Panc1 (cell line): ENCODE results near the gene HDAC1. TPM values are rescaled to one million over a fixed set of nuclear protein-coding genes. Genes with fewer than 3 reads are reported as not detected.
A peak's percentile ranks its signal among the peaks of the same experiment; 100 is the strongest.

Source experiments
- ATAC-seq: fragments of 200-7000 bp; cut with Tn5 transposase; 2 replicates; pipeline ENCODE4 v1.9.1; 2020; ENCODE audit warnings: mild to moderate bottlenecking, moderate library complexity
- BruUV-seq: library from RNA; stranded (reverse); fragments of 400-500 nt; replicated peaks from 2 replicates; lab custom pipeline; 2021; lab: Mats Ljungman, UMichigan
- CTCF ChIA-PET: fragments of 300-600 bp; sonication (Branson Sonifier 250); formaldehyde crosslinking; loops from one replicate; lab custom pipeline; 2022; ENCODE audit warnings: antibody characterized with exemption; lab: Charles Lee
- POLR2A ChIA-PET: fragments of 300-600 bp; sonication (Branson Sonifier 250); formaldehyde crosslinking; loops from one replicate; lab custom pipeline; 2022; ENCODE audit warnings: antibody characterized with exemption; lab: Charles Lee
- DNase-seq: peaks from one replicate; pipeline ENCODE4 v3.0.0-alpha.2; 2010; ENCODE audit warnings: low read depth, low spot score
- H3K27ac ChIP-seq: 2 replicates; pipeline ENCODE4 v1.5.1; 2011; ENCODE audit warnings: mild to moderate bottlenecking, low read length, inconsistent platforms
- H3K27me3 ChIP-seq: fragments of 200-500 bp; sonication (Bioruptor generic); 2 replicates; pipeline ENCODE4 v1.6.0; 2014; ENCODE audit warnings: low read length, inconsistent platforms; ENCODE audit not compliant: control insufficient read depth, insufficient read depth
- H3K36me3 ChIP-seq: fragments of 200-500 bp; sonication (Bioruptor generic); 2 replicates; pipeline ENCODE4 v1.5.1; 2014; ENCODE audit warnings: inconsistent platforms, mild to moderate bottlenecking, low read length, moderate library complexity; ENCODE audit not compliant: control insufficient read depth, insufficient read depth
- H3K4me1 ChIP-seq: 2 replicates; pipeline ENCODE4 v1.5.1; 2011; ENCODE audit warnings: inconsistent platforms, mild to moderate bottlenecking, low read length, moderate library complexity; ENCODE audit not compliant: control insufficient read depth, insufficient read depth
- H3K4me3 ChIP-seq, 2 experiments: 2 replicates each; pipeline ENCODE4 v1.5.1; 2011 to 2012; ENCODE audit warnings: low read depth in 2 of 2, low read length in 2 of 2, mild to moderate bottlenecking in 2 of 2, inconsistent platforms in 1 of 2, moderate library complexity in 1 of 2
- H3K9me3 ChIP-seq: fragments of 200-500 bp; sonication (Bioruptor generic); 2 replicates; pipeline ENCODE4 v1.5.1; 2014; ENCODE audit warnings: low read depth, mild to moderate bottlenecking, inconsistent platforms, low read length, moderate library complexity; ENCODE audit not compliant: control insufficient read depth, insufficient read depth
- POLR2AphosphoS5 ChIP-seq: IDR thresholded peaks from 2 replicates; pipeline ENCODE4 v1.6.1; 2012; ENCODE audit warnings: mild to moderate bottlenecking, low read depth, low read length, moderate library complexity
- SIN3A ChIP-seq: IDR thresholded peaks from 2 replicates; pipeline ENCODE4 v1.6.1; 2012; ENCODE audit warnings: low read depth, mild to moderate bottlenecking, low read length, moderate library complexity, borderline replicate concordance; ENCODE audit not compliant: insufficient read depth
- TCF7L2 ChIP-seq: IDR thresholded peaks from 2 replicates; pipeline ENCODE4 v1.6.1; 2011; ENCODE audit warnings: mild to moderate bottlenecking, low read depth, low read length, inconsistent platforms
- in situ Hi-C: cut with HindIII; loops from 2 replicates; pipeline ENCODE4 v1.10.0; 2016; ENCODE audit warnings: low sequenced_read_pairs, low pct_unique_long_range_greater_than_20kb
- intact Hi-C: fragments of 100-400 bp; cut with micrococcal nuclease; formaldehyde crosslinking; loops from one replicate; pipeline ENCODE4 v1.10.0; 2022; ENCODE audit not compliant: unreplicated experiment
- total RNA-seq: library from RNA; stranded (reverse); gene quantifications from one replicate; pipeline ENCODE4 v1.2.1, GENCODE V29; 2021; ENCODE audit not compliant: unreplicated experiment
- TF ChIP-seq, protein P1 (sequence below), 2 experiments: IDR thresholded peaks; 2 replicates each; pipeline ENCODE4 v1.6.1; 2011 to 2012; ENCODE audit warnings: low read depth in 2 of 2, control low read depth in 1 of 2, low read length in 1 of 2, mild to moderate bottlenecking in 1 of 2, moderate library complexity in 1 of 2; ENCODE audit not compliant: insufficient read depth in 1 of 2
- TF ChIP-seq, protein P2 (sequence below): fragments of 450-650 bp; IDR thresholded peaks from 2 replicates; pipeline ENCODE4 v1.5.1; 2017; ENCODE audit warnings: mild to moderate bottlenecking

The HDAC1 gene
- total RNA-seq, 1 experiment from 2014 or later: 256 TPM

DNA sequence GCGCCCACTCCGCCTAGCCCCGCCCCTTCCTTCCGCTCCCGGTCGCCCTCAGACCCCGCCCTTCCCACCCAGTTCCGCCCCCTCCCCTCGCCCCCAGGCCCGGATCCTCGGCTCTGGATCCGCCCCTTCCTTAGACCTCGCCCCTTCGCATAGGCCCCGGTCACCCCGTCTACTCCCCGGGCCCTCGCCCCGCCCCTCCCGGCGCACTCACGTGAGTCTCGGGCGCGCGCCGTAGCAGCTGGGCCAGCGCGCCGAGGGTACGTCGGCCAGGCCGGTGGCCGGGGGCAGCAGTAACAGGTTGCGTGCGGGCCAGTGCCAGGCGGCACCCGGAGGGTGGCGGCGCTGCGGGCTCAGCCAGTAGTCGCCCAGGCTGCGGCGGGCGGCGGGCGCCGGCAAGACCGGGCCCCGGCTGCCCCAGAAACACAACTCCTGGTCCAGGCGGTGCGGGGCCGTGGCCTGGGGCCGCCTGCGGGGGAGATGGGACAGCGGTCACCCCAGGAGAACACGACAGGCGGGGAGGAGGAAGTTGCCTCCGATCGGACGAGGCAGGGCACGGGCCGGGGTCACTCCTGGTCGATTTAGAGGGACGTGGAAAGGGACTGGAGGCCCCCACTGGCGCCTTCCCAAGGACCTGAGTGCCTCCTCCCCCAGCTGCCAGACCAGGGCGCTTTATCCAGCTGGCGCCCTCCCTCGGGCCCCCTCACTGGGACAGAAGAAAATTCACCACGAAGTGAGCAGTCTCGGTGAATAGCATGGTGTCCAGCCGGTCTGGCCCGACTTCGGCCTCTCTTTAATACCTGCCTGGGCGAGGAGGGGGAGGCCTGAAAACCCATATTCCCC, 59.7 kb downstream of the HDAC1 start:
- Histone ChIP-seq H3K27ac (peak overlapping the region; percentile 81), H3K9me3 (no peaks in the 10 kb centered on the region), H3K4me3 (peak overlapping the region; percentile 62 to 64), H3K4me1 (peaks cover 9% of the 10 kb centered on the region; the same call in 1 of the 2 replicates), H3K36me3 (no peaks in the 10 kb centered on the region), H3K27me3 (no peaks in the 10 kb centered on the region)
- ChIA-PET POLR2A (interaction anchor here (0.6 kb wide), 2 partner anchors 8 to 152 kb away, joined by 3 to 5 read pairs; no protein-coding TSS in a partner anchor), CTCF (interaction anchor here (0.6 kb wide), 1 partner anchor 14 kb away, joined by 7 read pairs; no protein-coding TSS in a partner anchor)
- intact Hi-C loops: no loop called here
- TF ChIP-seq POLR2AphosphoS5 (peak; percentile 68), SIN3A (peak; percentile 68; the same call in 1 of the 2 replicates), TCF7L2 (no peak)
- TF ChIP-seq, protein P1, sequence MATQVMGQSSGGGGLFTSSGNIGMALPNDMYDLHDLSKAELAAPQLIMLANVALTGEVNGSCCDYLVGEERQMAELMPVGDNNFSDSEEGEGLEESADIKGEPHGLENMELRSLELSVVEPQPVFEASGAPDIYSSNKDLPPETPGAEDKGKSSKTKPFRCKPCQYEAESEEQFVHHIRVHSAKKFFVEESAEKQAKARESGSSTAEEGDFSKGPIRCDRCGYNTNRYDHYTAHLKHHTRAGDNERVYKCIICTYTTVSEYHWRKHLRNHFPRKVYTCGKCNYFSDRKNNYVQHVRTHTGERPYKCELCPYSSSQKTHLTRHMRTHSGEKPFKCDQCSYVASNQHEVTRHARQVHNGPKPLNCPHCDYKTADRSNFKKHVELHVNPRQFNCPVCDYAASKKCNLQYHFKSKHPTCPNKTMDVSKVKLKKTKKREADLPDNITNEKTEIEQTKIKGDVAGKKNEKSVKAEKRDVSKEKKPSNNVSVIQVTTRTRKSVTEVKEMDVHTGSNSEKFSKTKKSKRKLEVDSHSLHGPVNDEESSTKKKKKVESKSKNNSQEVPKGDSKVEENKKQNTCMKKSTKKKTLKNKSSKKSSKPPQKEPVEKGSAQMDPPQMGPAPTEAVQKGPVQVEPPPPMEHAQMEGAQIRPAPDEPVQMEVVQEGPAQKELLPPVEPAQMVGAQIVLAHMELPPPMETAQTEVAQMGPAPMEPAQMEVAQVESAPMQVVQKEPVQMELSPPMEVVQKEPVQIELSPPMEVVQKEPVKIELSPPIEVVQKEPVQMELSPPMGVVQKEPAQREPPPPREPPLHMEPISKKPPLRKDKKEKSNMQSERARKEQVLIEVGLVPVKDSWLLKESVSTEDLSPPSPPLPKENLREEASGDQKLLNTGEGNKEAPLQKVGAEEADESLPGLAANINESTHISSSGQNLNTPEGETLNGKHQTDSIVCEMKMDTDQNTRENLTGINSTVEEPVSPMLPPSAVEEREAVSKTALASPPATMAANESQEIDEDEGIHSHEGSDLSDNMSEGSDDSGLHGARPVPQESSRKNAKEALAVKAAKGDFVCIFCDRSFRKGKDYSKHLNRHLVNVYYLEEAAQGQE (IDR thresholded peaks at IDR 0.05; ENCODE audit: insufficient read depth in 1 of 2, low read depth in 2 of 2, low read length in 1 of 2): no peak
- no TSS peak for BruUV-seq
- peak; percentile 95 for ATAC-seq
- DNase-seq: peak; percentile 69
- in situ Hi-C loops: no loop called here

DNA sequence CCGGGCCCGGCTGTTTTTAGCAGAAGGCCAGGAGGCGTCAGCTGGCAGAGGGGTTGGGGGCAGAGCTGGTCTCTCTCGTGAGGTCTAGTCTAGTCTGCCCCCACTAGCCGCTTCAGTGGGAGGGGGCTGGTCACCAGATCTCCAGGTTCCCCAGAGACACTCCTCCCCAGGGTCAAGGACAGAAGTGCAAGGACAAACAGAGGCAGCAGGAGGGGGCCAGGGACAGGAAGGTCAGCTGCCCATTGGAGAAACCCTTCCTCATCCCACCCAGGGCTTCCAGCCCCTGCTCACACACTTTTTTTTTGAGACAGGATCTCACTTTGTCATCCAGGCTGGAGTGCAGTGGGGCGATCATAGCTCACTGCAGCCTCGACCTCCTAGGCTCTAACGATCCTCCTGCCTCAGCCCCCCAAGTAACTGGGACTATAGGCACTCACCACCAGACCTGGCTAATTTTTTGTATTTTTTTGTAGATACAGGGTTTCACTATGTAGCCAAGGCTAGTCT, 60.4 kb downstream of the HDAC1 start:
- Histone ChIP-seq H3K36me3 (no peaks in the 10 kb centered on the region), H3K27ac (peak overlapping the region; percentile 81), H3K9me3 (no peaks in the 10 kb centered on the region), H3K4me3 (peak overlapping the region; percentile 62 to 64), H3K27me3 (no peaks in the 10 kb centered on the region), H3K4me1 (peaks cover 9% of the 10 kb centered on the region; the same call in 1 of the 2 replicates)
- no peak for ATAC-seq
- intact Hi-C loops (no loop called here), in situ Hi-C loops (no loop called here)
- POLR2A ChIA-PET: interaction anchor here (0.6 to 0.7 kb wide), 3 partner anchors 9 to 152 kb away, joined by 3 to 5 read pairs (median 3); partner anchors contain the start of gene MARCKSL1
- no TSS peak for BruUV-seq
- TF ChIP-seq, protein P2, sequence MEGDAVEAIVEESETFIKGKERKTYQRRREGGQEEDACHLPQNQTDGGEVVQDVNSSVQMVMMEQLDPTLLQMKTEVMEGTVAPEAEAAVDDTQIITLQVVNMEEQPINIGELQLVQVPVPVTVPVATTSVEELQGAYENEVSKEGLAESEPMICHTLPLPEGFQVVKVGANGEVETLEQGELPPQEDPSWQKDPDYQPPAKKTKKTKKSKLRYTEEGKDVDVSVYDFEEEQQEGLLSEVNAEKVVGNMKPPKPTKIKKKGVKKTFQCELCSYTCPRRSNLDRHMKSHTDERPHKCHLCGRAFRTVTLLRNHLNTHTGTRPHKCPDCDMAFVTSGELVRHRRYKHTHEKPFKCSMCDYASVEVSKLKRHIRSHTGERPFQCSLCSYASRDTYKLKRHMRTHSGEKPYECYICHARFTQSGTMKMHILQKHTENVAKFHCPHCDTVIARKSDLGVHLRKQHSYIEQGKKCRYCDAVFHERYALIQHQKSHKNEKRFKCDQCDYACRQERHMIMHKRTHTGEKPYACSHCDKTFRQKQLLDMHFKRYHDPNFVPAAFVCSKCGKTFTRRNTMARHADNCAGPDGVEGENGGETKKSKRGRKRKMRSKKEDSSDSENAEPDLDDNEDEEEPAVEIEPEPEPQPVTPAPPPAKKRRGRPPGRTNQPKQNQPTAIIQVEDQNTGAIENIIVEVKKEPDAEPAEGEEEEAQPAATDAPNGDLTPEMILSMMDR: no peak
- TF ChIP-seq TCF7L2: no peak
- no peak for TF ChIP-seq POLR2AphosphoS5
- no peak for TF ChIP-seq SIN3A
- TF ChIP-seq, protein P1 (IDR thresholded peaks at IDR 0.05; ENCODE audit: insufficient read depth in 1 of 2, low read depth in 2 of 2, low read length in 1 of 2): no peak
- CTCF ChIA-PET: interaction anchor here (0.6 kb wide), 1 partner anchor 60 kb away, joined by 4 read pairs; the partner anchor contains the start of gene HDAC1
- no peak for DNase-seq
